MCF 10A (cell line): ENCODE results near the gene CD79B. TPM values are rescaled to one million over a fixed set of nuclear protein-coding genes. Genes with fewer than 3 reads are reported as not detected.
A peak's percentile ranks its signal among the peaks of the same experiment; 100 is the strongest.

ENCODE experiments used
- BruUV-seq: library from RNA; stranded (reverse); fragments of 400-500 nt; replicated peaks from 2 replicates; lab custom pipeline; 2021; lab: Mats Ljungman, UMichigan
- CTCF ChIA-PET: fragments of 300-600 bp; sonication (Branson Sonifier 250); formaldehyde crosslinking; extraction: SDS; loops from one replicate; lab custom pipeline; 2021; ENCODE audit warnings: antibody characterized with exemption, inconsistent platforms; lab: Yijun Ruan, JAX
- POLR2A ChIA-PET: fragments of 300-600, 350-650 bp; sonication (Branson Sonifier 250); formaldehyde crosslinking; extraction: SDS; loops from one replicate; lab custom pipeline; 2020; ENCODE audit warnings: antibody characterized with exemption, inconsistent platforms; lab: Yijun Ruan, JAX
- DNase-seq: peaks from one replicate; pipeline ENCODE4 v3.0.0-alpha.2; 2018; ENCODE audit not compliant: unreplicated experiment
- H3K27ac Mint-ChIP-seq: one replicate; pipeline ENCODE4 v1.8.0; 2022; ENCODE audit warnings: mild to moderate bottlenecking, low read depth, mixed read lengths; ENCODE audit not compliant: unreplicated experiment
- H3K27me3 Mint-ChIP-seq: one replicate; pipeline ENCODE4 v1.8.0; 2022; ENCODE audit warnings: mixed read lengths; ENCODE audit not compliant: insufficient read depth, unreplicated experiment
- H3K36me3 Mint-ChIP-seq: one replicate; pipeline ENCODE4 v1.8.0; 2022; ENCODE audit warnings: mild to moderate bottlenecking, moderate library complexity, mixed read lengths; ENCODE audit not compliant: insufficient read depth, unreplicated experiment
- H3K4me1 Mint-ChIP-seq: one replicate; pipeline ENCODE4 v1.8.0; 2022; ENCODE audit warnings: mixed read lengths; ENCODE audit not compliant: insufficient read depth, unreplicated experiment
- H3K4me3 Mint-ChIP-seq: one replicate; pipeline ENCODE4 v1.8.0; 2022; ENCODE audit warnings: mild to moderate bottlenecking, moderate library complexity, mixed read lengths; ENCODE audit not compliant: unreplicated experiment
- H3K9me3 Mint-ChIP-seq: one replicate; pipeline ENCODE4 v1.8.0; 2022; ENCODE audit warnings: mixed read lengths; ENCODE audit not compliant: unreplicated experiment
- intact Hi-C: fragments of 100-400 bp; cut with micrococcal nuclease; formaldehyde crosslinking; loops from 2 replicates; pipeline ENCODE4 v1.14.1; 2022
- total RNA-seq: library from RNA; stranded (reverse); gene quantifications from 2 replicates; pipeline ENCODE4 v1.2.3, GENCODE V29; 2022
- TF ChIP-seq, protein P1 (sequence below): fragments of 200-600 bp; IDR thresholded peaks from one replicate; pipeline ENCODE4 v1.8.0; 2022; ENCODE audit warnings: antibody characterized with exemption, mild to moderate bottlenecking; ENCODE audit not compliant: unreplicated experiment

The CD79B gene
- total RNA-seq, 1 experiment from 2014 or later = not detected

DNA sequence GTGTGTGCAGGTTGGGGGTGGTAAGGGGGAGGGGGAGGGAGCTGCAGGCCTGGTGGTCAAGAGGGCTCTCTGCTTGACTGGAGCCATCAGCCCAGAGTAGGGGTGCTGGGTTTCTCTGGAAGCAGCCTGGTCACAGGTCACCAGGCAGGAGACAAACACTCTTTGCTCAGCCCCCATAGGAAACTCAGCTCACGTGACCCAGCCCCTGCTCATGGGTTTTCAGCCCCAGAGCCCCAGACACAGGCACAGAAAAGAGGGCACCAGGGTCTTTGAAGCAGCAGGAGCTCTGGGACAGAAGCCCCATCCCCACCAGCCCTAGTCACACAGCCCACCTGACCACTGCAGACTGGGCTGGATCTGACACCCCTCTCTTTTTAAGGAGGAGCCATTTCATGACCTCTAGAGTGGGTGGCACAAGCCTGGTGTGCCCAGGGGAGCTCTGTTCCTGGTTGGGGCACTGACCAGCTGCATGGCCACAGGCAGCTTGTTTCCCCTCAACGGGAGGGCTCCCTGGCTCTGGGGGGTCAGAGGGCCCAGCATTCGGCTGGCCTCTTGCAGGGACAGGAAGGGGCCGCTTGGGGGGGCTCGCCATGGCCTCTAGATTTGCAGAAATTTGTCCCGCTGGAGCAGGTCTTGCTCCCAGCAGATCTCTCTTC lies 13.8 kb upstream of the CD79B start:
- Mint-ChIP-seq H3K9me3 (no peaks in the 10 kb centered on the region), H3K4me1 (no peaks in the 10 kb centered on the region), H3K4me3 (no peak overlapping the region), H3K27me3 (no peaks in the 10 kb centered on the region), H3K27ac (no peak overlapping the region), H3K36me3 (no peaks in the 10 kb centered on the region)
- TF ChIP-seq, protein P1, sequence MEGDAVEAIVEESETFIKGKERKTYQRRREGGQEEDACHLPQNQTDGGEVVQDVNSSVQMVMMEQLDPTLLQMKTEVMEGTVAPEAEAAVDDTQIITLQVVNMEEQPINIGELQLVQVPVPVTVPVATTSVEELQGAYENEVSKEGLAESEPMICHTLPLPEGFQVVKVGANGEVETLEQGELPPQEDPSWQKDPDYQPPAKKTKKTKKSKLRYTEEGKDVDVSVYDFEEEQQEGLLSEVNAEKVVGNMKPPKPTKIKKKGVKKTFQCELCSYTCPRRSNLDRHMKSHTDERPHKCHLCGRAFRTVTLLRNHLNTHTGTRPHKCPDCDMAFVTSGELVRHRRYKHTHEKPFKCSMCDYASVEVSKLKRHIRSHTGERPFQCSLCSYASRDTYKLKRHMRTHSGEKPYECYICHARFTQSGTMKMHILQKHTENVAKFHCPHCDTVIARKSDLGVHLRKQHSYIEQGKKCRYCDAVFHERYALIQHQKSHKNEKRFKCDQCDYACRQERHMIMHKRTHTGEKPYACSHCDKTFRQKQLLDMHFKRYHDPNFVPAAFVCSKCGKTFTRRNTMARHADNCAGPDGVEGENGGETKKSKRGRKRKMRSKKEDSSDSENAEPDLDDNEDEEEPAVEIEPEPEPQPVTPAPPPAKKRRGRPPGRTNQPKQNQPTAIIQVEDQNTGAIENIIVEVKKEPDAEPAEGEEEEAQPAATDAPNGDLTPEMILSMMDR = no peak
- ChIA-PET POLR2A (no interaction called here), CTCF (interaction anchor here (0.6 to 2.1 kb wide), 21 partner anchors 10 to 1135 kb away, joined by 3 to 16 read pairs (median 3); partner anchors contain the start of genes CSHL1 and GH1)
- intact Hi-C loops = loop anchor here (5.0 kb wide), 1 partner anchor 34 kb away; the partner anchor contains the start of gene CSHL1
- DNase-seq = no peak
- BruUV-seq = no TSS peak

DNA sequence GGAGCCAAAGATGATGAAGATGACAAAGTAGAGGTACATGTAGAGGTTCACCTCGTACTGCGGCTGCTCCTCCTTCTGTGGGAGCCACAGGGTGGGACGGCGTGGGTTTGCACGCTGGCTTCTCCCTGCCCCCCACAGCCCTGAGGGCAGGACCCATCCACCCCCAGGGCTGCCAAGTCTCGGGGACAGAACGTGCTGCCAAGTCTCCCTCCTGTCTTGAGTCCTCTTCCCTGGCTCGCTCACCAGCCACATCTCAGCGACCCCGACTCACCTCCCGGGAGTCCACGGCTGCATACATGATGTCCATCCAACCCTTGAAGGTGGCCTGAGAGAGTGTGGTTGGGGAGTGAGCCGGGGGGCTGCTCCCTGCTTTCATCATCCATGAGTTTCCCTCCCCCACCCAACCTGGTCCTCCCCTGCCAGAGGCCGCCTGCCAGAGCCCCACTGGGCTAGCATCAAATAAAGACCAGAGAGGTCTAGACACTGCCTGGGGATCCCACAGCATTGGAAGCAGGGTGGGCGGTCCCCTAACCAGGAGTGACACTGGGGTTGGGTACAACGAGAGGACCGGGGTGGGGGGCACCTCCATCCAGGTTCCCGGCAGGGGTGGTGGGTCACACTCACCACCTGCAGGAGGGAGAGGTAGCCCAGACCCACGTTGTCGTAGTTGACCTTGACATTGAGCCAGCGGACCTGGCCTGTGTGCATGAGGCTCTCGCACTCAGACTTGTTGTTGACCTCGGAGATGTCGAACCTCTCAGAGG lies 12.8 kb upstream of the CD79B start:
- Mint-ChIP-seq H3K27ac (no peak overlapping the region), H3K9me3 (no peaks in the 10 kb centered on the region), H3K36me3 (no peaks in the 10 kb centered on the region), H3K4me1 (no peaks in the 10 kb centered on the region), H3K27me3 (no peaks in the 10 kb centered on the region), H3K4me3 (no peak overlapping the region)
- TF ChIP-seq, protein P1 = no peak
- no TSS peak for BruUV-seq
- ChIA-PET CTCF (interaction anchor here (1.3 to 2.1 kb wide), 4 partner anchors 29 to 34 kb away, joined by 3 to 14 read pairs (median 4); partner anchors contain the start of gene CSHL1), POLR2A (no interaction called here)
- intact Hi-C loops = loop anchor here (5.0 kb wide), 1 partner anchor 33 kb away; the partner anchor contains the start of gene CSHL1
- no peak for DNase-seq

DNA sequence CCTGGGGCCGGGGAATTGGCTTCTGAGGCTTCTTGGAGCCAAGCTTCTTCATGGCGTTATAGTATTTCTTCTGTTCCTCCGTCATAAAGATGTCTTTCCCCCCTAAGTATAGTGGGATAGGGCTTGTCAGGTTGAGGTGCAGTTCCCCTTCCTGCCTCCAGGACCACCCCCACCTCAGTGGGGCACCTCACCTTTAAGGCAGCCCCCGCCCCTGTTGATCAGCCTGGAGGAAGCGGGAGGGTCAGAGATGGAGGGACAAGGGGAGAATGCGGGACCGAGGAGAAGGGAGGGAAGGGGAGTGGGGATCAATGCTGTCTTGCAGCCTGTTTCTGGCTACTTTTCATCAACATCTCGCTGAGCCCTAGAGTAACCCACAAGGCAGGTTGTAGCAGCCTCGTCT lies 11.6 kb upstream of the CD79B start:
- Mint-ChIP-seq H3K27ac (no peak overlapping the region), H3K9me3 (no peaks in the 10 kb centered on the region), H3K36me3 (no peaks in the 10 kb centered on the region), H3K4me1 (no peaks in the 10 kb centered on the region), H3K27me3 (no peaks in the 10 kb centered on the region), H3K4me3 (no peak overlapping the region)
- intact Hi-C loops = no loop called here
- CTCF ChIA-PET = interaction anchor here (0.7 to 1.8 kb wide), 3 partner anchors 32 to 241 kb away, joined by 3 to 4 read pairs (median 3); no protein-coding TSS in a partner anchor
- POLR2A ChIA-PET = no interaction called here
- no peak for DNase-seq
- no TSS peak for BruUV-seq
- TF ChIP-seq, protein P1 = peak; percentile 10
